ENCODE results near the gene CNR2.
"Not testable (repeated sequence)": the region's sequence is repeated elsewhere in the genome, so short reads cannot be mapped to it uniquely, and the experiment has no call there.

Gene CNR2

GRCh38 chr1:23913212-23913880 is at the start of gene CNR2:
Gene CNR2 (minus strand): TSS chr1:23913362. CDS start chr1:23875617, 37,745 bp downstream.
- DNase-seq = no peak

- peak in 4 of 58 donors; percentile 3 to 36 (median 30) for DNase-seq
Measured at GRCh38 chr1:23960291-23961020, 47.3 kb upstream of the CNR2 start.

GRCh38 chr1:23959461-23960290 is 46.5 kb upstream of the CNR2 start, which contains the start of gene PNRC2:
Gene PNRC2 (plus strand): TSS chr1:23959828. CDS start chr1:23961458, 1,630 bp downstream.
- peak; percentile 70 to 98 (median 96) for DNase-seq

- DNase-seq = peak in 53 of 58 donors; percentile 24 to 89 (median 65)
Measured at GRCh38 chr1:23958810-23959460, 45.8 kb upstream of the CNR2 start.

GRCh38 chr1:23958040-23958809 is 45.1 kb upstream of the CNR2 start:
- DNase-seq = not testable (repeated sequence)

GRCh38 chr1:23957096-23957495 is 43.9 kb upstream of the CNR2 start:
- no peak for DNase-seq

- no peak for DNase-seq
Measured at GRCh38 chr1:23953020-23953419, 39.9 kb upstream of the CNR2 start.

GRCh38 chr1:23947366-23947765 is 34.2 kb upstream of the CNR2 start:
- DNase-seq = no peak

- no peak for DNase-seq
Measured at GRCh38 chr1:23936481-23937176, 23.5 kb upstream of the CNR2 start.

- no peak for DNase-seq
Measured at GRCh38 chr1:23931491-23931880, 18.3 kb upstream of the CNR2 start.

GRCh38 chr1:23930861-23931490 is 17.8 kb upstream of the CNR2 start:
- DNase-seq = no peak

GRCh38 chr1:23930270-23930669 is 17.1 kb upstream of the CNR2 start:
- no peak for DNase-seq

GRCh38 chr1:23928789-23929188 is 15.6 kb upstream of the CNR2 start:
- no peak for DNase-seq

- DNase-seq = no peak
Measured at GRCh38 chr1:23927097-23927496, 13.9 kb upstream of the CNR2 start.

GRCh38 chr1:23925279-23925678 is 12.1 kb upstream of the CNR2 start:
- no peak for DNase-seq

- DNase-seq = no peak
Measured at GRCh38 chr1:23924601-23925000, 11.4 kb upstream of the CNR2 start.

GRCh38 chr1:23923592-23924499 is 10.7 kb upstream of the CNR2 start:
- DNase-seq = no peak

- no peak for DNase-seq
Measured at GRCh38 chr1:23922321-23922943, 9.3 kb upstream of the CNR2 start.

Measured in anterior cingulate cortex (tissue), 58 donors.